ENCODE measurements around the gene NUP214.
A peak's percentile ranks its signal among the peaks of the same experiment; 100 is the strongest.
"Not testable (repeated sequence)": the region's sequence is repeated elsewhere in the genome, so short reads cannot be mapped to it uniquely, and the experiment has no call there.

The NUP214 gene

DNA sequence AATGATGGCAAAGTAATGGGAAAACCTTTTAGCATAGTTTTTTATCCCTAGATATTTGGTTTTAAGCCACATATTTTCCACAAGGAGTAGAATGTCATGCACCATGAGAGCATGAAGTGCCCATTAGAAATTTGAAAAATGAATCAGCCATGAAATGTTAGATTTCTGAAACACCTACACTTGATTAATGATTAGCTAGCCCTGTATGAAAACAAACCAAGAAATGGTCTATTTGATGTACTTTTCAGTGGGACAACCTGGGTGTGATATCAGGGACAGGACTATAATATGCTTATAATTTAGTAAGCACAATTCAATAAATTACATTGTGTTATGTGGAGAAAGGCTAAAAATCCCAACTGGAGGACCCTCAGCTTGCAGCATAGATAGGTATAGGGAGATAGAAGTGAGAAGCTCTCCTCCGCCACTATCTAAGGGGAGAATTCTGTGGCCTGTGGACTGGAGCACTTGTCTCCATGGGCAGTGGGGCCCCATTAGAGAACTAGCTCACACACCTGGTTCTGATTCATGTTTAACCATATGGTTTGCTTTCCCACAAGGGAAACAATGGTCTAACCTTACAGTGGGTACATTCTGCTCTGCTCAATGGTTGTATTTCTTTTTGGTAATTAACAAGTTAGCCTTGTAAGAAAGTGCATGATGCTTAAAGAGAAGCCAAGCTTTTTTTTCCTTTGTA, 35.2 kb downstream of the NUP214 start:
- DNase-seq (ENCODE audit: low spot score): no peak

DNA sequence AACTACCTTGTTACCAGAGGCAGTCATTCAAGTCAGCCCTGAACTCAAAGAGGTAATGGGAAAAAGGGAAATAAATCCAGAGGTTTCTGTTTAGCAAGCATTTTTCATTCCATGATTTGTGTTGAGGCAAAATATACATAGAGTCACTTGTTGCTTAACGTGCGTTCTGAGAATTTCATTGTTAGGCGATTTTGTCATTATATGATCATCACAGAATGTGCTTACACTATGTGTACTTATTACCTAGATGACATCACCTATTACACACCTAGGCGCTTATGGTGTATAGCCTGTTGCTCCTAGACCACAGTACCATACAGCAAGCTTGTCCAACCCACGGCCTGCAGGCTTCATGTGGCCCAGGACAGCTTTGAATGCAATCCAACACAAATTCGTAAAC, 36.2 kb downstream of the NUP214 start:
- DNase-seq (ENCODE audit: low spot score): no peak

DNA sequence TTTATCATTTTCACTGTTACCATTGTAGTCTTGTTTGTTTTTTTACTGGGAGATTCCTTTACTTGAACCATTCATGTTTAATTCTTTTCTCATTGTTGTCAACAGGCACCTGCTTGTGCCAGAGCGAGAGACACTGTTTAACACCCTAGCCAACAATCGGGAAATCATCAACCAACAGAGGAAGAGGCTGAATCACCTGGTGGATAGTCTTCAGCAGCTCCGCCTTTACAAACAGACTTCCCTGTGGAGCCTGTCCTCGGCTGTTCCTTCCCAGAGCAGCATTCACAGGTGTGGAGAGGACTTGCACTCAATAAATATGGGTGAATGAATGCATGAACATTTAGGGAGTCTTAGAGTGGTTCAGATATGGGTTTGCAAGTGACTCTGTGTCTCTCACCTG, 37.5 kb downstream of the NUP214 start:
- DNase-seq (ENCODE audit: low spot score): no peak

DNA sequence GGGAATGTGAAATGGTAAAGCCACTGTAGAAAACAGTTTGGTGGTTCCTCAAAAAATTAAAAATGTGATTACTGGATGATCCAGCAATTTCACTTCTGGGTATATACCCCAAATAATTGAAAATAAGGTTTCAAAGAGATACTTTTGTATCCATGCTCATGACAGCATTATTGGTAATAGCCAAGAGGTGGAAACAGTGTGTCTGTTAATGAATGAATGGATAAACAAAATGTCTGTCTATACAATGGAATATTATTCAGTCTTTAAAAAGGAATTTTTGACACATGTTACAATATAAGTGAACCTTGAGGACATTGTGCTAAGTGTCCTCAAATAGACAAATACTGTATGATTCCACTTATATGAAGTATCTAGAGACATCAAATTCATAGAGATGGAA, 40.1 kb downstream of the NUP214 start:
- DNase-seq (ENCODE audit: low spot score): no peak

- DNase-seq (ENCODE audit: low spot score): no peak
Measured at GRCh38 chr9:131167146-131167692, 41.8 kb downstream of the NUP214 start.

- no peak for DNase-seq (ENCODE audit: low spot score)
Measured at GRCh38 chr9:131167936-131168335, 42.5 kb downstream of the NUP214 start.

- no peak for DNase-seq (ENCODE audit: low spot score)
Measured at GRCh38 chr9:131169563-131170240, 44.3 kb downstream of the NUP214 start.

GRCh38 chr9:131173995-131174394, 48.6 kb downstream of the NUP214 start:
- DNase-seq (ENCODE audit: low spot score): no peak

DNA sequence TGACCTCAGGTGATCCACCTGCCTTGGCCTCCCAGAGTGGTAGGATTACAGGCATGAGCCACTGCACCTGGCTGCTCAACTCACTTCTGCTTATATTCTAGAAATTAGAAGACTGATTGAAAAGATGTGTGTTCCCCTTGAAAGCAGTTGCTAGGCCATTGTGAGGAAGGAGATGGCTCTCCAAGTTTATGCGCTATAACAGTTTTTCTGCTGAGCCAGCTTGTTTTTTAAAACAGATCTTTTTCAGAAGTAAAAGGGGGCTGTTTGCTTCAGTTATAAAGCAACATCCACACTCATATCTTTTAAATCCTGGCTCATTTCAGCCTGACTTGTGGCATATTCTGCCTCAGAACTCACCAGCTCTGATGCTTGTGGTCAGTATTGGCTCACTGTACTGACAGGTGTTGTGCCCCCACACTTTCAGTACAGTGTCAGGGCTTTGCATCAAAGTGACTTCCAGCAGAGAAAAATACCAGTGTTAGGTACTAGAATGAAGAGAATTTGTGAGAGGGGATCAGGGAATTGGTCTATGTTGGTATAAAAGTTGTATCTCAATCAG, 49.4 kb downstream of the NUP214 start:
- DNase-seq (ENCODE audit: low spot score): no peak

DNA sequence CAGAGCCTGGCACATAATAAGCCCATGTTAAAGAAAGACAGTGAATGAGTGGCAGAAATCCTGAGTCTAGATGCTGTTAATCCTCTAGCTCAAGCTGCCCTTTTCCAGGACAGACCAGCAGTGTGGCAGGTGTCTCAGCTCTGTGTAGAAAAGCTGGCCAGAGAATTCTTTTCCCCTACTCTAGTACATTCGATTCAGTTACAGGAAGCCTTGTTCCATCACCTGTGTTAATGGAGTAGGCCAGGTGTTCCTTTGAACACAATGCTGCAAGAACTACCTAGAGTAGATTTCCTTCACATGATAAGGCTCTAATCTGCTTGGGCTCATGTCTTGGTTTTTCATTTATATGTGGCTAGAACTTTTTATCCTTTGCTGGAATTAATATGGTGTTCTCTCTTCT, 52.5 kb downstream of the NUP214 start:
- DNase-seq (ENCODE audit: low spot score): no peak

DNA sequence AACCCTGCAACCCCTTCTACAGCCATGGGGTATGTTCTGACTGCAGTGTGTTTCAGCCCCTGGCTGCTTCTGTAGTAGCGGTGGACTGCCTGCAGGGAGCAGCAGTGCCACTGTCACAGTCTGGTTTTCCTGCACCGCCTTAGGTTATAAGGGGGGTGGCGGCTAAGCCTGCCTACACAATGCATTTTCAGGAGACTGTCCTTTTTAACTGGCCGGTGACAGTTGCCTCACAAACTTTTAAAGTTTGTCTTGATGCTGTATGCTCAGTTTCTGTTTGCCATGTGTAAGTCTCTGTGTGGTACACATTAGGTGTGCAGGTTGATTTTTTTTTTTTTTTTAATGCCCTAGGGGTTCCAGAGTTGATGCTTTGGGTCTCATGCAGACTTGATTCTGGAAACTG, 53.0 kb downstream of the NUP214 start:
- peak; percentile 82 for DNase-seq (ENCODE audit: low spot score)

DNA sequence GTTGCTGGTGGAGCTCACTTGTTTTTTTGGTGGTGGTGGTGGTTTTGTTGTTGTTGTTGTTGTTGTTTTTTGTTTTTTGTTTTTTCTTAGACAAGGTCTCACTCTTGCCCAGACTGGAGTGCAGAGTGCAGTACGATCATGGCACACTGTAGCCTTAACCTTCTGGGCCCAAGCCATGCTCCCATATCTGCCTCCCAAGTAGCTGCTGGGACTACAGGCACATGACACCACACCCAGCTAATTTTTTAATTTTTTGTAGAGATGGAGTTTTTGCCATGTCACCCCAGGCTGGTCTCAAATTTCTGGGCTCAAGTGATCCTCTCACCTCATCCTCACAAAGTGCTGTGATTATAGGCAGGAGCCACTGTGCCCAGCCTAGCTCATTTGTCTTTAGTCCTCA, 53.5 kb downstream of the NUP214 start:
- DNase-seq (ENCODE audit: low spot score): no peak

- no peak for DNase-seq (ENCODE audit: low spot score)
Measured at GRCh38 chr9:131179561-131180219, 54.3 kb downstream of the NUP214 start.

- DNase-seq (ENCODE audit: low spot score): no peak
Measured at GRCh38 chr9:131180454-131180853, 55.1 kb downstream of the NUP214 start.

GRCh38 chr9:131181091-131181681, 55.8 kb downstream of the NUP214 start:
- no peak for DNase-seq (ENCODE audit: low spot score)

DNA sequence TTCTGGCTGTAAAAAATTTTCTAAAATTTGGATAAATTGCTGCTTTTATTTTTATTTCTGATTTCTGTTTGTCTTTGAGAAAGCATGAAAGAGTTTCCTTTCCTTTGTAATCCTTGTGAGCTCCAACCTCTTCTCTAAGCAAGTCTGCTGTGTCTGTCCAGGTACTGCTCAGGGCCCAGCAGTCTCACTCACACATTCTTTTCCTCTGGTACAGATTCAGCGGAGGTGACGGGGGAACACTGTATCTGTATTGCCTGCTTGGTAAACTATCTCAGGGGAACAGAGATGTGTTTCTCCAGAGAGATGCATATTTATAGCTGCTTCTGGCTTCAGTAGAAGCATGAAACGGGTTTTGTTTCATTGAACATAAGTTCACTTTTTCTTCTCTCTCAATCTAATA, 60.5 kb downstream of the NUP214 start:
- no peak for DNase-seq (ENCODE audit: low spot score)

DNA sequence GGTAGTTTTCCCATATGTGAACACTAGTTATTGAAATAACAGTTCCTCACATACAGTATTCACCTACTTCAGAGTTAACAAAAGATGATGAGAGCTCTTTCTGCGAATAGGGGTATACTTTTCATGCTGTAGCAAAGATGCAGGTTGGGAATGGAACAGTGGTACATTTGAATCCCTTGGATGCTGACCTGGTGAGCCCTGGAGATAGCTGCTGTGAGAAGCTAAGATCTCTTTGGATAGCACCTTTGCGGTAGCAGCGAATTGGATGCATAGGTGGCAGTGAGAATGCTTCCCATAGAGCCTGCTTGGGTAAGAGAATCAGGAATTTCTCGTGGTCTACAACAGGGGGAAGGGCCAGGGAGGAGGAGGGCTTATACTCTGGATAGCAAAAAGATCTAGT, 61.2 kb downstream of the NUP214 start:
- no peak for DNase-seq (ENCODE audit: low spot score)

DNA sequence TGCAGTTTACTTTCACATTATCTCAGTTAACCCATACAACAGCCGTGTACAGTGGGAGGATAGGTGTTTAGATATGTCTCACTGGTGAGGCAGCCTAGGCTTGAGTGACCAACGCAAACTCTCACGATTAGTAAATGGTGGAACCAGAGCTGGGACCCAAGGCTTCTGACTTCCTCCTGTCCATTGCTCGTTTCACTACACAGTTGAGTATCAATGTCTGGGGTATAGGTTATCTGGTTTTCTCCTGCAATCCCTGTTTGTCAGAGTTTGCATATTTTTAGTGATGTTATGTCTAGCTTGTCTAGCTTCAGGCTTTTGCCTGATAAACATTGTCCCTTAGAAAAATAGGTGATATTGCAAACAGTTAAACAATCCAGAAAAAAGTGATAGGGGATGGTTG, 62.6 kb downstream of the NUP214 start:
- no peak for DNase-seq (ENCODE audit: low spot score)

- no peak for DNase-seq (ENCODE audit: low spot score)
Measured at GRCh38 chr9:131188976-131189375, 63.6 kb downstream of the NUP214 start.

DNA sequence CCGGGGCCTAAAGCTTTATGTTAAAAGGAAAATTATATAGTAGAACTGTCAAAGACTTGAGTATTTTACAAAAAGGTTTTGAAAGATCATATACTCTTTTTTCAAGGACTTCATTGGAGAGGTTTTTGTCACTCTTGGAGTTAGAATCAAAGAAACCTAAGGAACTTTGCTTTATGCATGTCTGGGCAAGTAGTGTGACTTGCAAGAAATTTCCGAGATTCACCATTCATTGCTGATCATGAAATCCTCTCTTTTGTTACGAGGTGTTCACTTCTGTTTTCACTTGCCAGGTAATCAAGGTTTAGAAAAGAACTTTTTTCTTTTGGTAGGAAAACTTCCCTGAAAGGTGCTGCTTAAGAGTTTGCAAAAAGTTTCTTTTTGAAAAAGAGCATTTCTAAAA, 64.8 kb downstream of the NUP214 start:
- DNase-seq (ENCODE audit: low spot score): no peak

DNA sequence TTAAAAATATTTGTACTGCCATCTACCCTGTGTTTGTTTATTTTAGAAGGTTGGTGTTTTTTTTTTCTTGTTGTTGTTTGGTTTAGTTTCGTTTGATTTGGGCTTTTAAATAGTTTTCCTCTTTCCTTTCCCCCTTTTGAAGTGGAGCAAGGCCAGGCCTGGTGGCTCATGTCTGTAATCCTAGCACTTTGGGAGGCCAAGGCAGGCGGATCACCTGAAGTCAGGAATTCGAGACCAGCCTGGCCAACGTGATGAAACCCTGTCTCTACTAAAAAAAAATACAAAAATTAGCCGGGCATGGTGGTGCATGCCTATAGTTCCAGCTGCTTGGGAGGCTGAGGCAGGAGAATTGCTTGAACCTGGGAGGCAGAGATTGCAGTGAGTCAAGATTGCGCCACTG, 65.6 kb downstream of the NUP214 start:
- DNase-seq (ENCODE audit: low spot score): not testable (repeated sequence)

DNA sequence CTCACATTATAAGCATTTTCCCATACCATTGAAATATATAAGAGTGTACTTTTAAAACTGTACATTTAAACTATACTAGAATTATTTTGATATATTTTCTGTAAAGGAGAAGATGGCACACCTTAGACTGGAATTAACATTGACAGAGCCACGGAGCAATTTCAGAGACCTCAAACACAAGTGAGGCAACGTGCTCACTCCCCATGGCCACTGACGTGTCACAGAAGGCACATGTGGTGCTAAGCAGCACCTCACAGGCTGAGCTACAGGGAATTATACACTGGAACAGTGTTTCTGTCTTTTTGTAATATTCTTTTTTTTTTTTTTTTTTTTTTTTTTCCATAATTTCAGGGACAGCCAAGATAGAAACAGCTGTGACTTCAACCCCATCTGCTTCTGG, 66.5 kb downstream of the NUP214 start:
- DNase-seq (ENCODE audit: low spot score): no peak
